ENCODE data around the gene FAAH2. TPM values are rescaled to one million over a fixed set of nuclear protein-coding genes. Genes with fewer than 3 reads are reported as not detected.

The FAAH2 gene
- total RNA-seq, 4 donors from 2014 or later = 0.85 to 4.8 TPM; not detected in 2

- Histone ChIP-seq H3K36me3 (no peaks in the 10 kb centered on the region), H3K4me1 (no peaks in the 10 kb centered on the region), H3K9me3 (no peaks in the 10 kb centered on the region), H3K27me3 (no peaks in the 10 kb centered on the region), H3K27ac (no peak overlapping the region), H3K4me3 (no peak overlapping the region)
- DNase-seq = no peak
- intact Hi-C loops (cut with DNase I; ENCODE audit: low total_unique reads) = no loop called here
- no peak for TF ChIP-seq POLR2A (IDR thresholded peaks at IDR 0.05)
- TF ChIP-seq CTCF (IDR thresholded peaks at IDR 0.05) = no peak
Observed at GRCh38 chrX:57422790-57423189, 136.3 kb downstream of the FAAH2 start.

GRCh38 chrX:57445076-57445475 is 158.6 kb downstream of the FAAH2 start:
- H3K36me3 ChIP-seq = no peaks in the 10 kb centered on the region
- no peaks in the 10 kb centered on the region for H3K27me3 ChIP-seq
- H3K4me3 ChIP-seq = no peak overlapping the region
- H3K4me1 ChIP-seq = no peaks in the 10 kb centered on the region
- TF ChIP-seq CTCF (IDR thresholded peaks at IDR 0.05) (no peak), POLR2A (IDR thresholded peaks at IDR 0.05) (no peak)
- no peaks in the 10 kb centered on the region for H3K9me3 ChIP-seq
- DNase-seq = no peak
- H3K27ac ChIP-seq = no peak overlapping the region
- intact Hi-C loops (cut with DNase I; ENCODE audit: low total_unique reads) = no loop called here

GRCh38 chrX:57445832-57446231 is 159.3 kb downstream of the FAAH2 start:
- intact Hi-C loops (cut with DNase I; ENCODE audit: low total_unique reads) = no loop called here
- no peak for TF ChIP-seq CTCF (IDR thresholded peaks at IDR 0.05)
- TF ChIP-seq POLR2A (IDR thresholded peaks at IDR 0.05) = no peak
- Histone ChIP-seq H3K4me1 (no peaks in the 10 kb centered on the region), H3K36me3 (no peaks in the 10 kb centered on the region), H3K27me3 (no peaks in the 10 kb centered on the region), H3K27ac (no peak overlapping the region), H3K9me3 (no peaks in the 10 kb centered on the region), H3K4me3 (no peak overlapping the region)
- DNase-seq = no peak

GRCh38 chrX:57447856-57448255 is 161.3 kb downstream of the FAAH2 start:
- Histone ChIP-seq H3K4me1 (no peaks in the 10 kb centered on the region), H3K9me3 (no peaks in the 10 kb centered on the region), H3K36me3 (no peaks in the 10 kb centered on the region), H3K27ac (no peak overlapping the region), H3K4me3 (no peak overlapping the region), H3K27me3 (no peaks in the 10 kb centered on the region)
- intact Hi-C loops (cut with DNase I; ENCODE audit: low total_unique reads) = no loop called here
- TF ChIP-seq POLR2A (IDR thresholded peaks at IDR 0.05) (no peak), CTCF (IDR thresholded peaks at IDR 0.05) (no peak)
- DNase-seq = no peak

- intact Hi-C loops (cut with DNase I; ENCODE audit: low total_unique reads) = no loop called here
- no peaks in the 10 kb centered on the region for H3K27me3 ChIP-seq
Observed at GRCh38 chrX:57451426-57452020, 165.0 kb downstream of the FAAH2 start.

More at GRCh38 chrX:57451426-57452020, 165.0 kb downstream of the FAAH2 start:
- TF ChIP-seq CTCF (IDR thresholded peaks at IDR 0.05) = no peak
- TF ChIP-seq POLR2A (IDR thresholded peaks at IDR 0.05) = no peak
- Histone ChIP-seq H3K9me3 (no peaks in the 10 kb centered on the region), H3K36me3 (no peaks in the 10 kb centered on the region), H3K4me1 (no peaks in the 10 kb centered on the region), H3K4me3 (no peak overlapping the region), H3K27ac (no peak overlapping the region)
- DNase-seq = no peak

Measured in uterus (tissue), 4 donors.